ENCODE data around the gene ARSA.

DNA sequence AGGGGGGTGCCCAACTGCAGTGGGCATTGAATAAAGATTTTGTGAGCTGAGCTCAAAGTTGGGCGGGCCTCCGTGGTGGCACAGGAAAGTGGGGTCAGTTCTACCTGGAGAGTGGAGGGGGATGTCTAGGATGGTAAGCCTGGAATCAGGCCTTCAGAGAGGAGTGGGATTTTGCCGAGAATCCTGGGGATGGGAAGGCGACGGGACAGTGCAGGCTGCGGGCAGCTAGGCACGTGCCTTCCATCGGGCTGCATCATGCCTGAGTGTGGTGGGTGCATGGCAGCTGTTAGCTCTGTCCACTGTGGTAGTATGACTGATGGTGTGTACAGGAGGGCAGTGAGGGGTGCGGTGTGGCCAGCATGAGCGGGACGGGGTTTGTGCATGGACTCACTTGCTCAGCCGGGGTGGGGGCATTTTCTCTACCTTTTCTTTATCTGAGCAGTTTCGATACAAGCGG lies 48.3 kb upstream of the ARSA start:
- TF ChIP-seq POLR2A (IDR thresholded peaks at IDR 0.05; ENCODE audit: low read depth, low read length): no peak
- TF ChIP-seq POLR2AphosphoS5 (IDR thresholded peaks at IDR 0.05; ENCODE audit: low read depth, low read length): no peak
- TF ChIP-seq TAF1 (IDR thresholded peaks at IDR 0.05; ENCODE audit: low read depth, low read length): no peak

Data from GM12891 (cell line).